ENCODE measurements around the gene ATP5F1B. TPM values are rescaled to one million over a fixed set of nuclear protein-coding genes. Genes with fewer than 3 reads are reported as not detected.

ATP5F1B gene
- total RNA-seq, 1 donor from 2014 or later = 405 TPM

DNA sequence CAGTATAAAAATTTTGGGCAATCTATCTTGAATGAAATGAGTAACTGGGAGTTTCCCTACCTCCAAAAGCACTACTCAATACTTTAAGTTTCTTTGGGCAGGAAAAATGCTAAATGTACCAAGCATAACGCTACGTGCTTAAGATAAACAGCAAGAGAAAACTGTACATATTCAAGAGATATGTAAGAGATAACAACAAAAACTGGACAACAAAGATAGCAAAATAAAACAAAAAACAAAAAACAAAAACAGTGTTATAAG lies 22.3 kb upstream of the ATP5F1B start:
- Histone ChIP-seq H3K9me3 (no peaks in the 10 kb centered on the region), H3K36me3 (peaks cover 0 to 87% of the 10 kb centered on the region in 2 donors), H3K4me3 (no peak overlapping the region), H3K27me3 (no peaks in the 10 kb centered on the region), H3K4me1 (peaks cover 7% of the 10 kb centered on the region), H3K27ac (no peak overlapping the region)
- no peak for DNase-seq (ENCODE audit: extremely low spot score in 2 of 2)
- TF ChIP-seq CTCF (IDR thresholded peaks at IDR 0.05) (no peak), POLR2A (IDR thresholded peaks at IDR 0.05) (no peak), POLR2AphosphoS5 (IDR thresholded peaks at IDR 0.05; ENCODE audit: insufficient read depth in 1 of 2, low read depth in 1 of 2) (no peak)
- intact Hi-C loops (cut with DNase I) = no loop called here

GRCh38 chr12:56661979-56662638 lies 16.3 kb upstream of the ATP5F1B start:
- Histone ChIP-seq H3K9me3 (no peaks in the 10 kb centered on the region), H3K27ac (no peak overlapping the region), H3K4me1 (no peaks in the 10 kb centered on the region), H3K36me3 (peaks cover 0 to 40% of the 10 kb centered on the region in 2 donors), H3K4me3 (no peak overlapping the region), H3K27me3 (no peaks in the 10 kb centered on the region)
- DNase-seq (ENCODE audit: extremely low spot score in 2 of 2) = no peak
- TF ChIP-seq POLR2AphosphoS5 (IDR thresholded peaks at IDR 0.05; ENCODE audit: insufficient read depth in 1 of 2, low read depth in 1 of 2) (no peak), CTCF (IDR thresholded peaks at IDR 0.05) (no peak), POLR2A (IDR thresholded peaks at IDR 0.05) (no peak)
- intact Hi-C loops (cut with DNase I) = no loop called here

- no peak for DNase-seq (ENCODE audit: extremely low spot score in 2 of 2)
- no peaks in the 10 kb centered on the region for H3K9me3 ChIP-seq
- H3K4me3 ChIP-seq = no peak overlapping the region
These were observed 15.8 kb upstream of the ATP5F1B start for GRCh38 chr12:56661560-56661959.

DNA sequence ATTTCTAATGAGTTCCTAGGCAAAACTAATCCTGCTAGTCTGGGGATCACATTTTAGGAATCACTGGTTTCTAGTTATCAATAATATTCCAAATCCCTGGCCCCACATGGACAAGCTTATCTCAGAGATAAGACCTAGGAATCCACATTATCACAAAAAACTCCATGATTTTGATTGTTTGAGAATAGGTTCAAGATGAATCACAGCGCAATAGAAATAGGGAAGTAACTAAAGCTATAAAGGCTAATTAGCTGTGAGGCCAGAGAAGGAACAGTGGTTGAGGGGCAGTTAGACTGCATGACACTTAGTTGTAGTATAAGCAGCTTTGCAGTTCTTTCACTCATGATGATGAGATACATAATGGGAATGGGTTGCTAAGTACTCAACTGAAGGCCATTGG lies 13.1 kb upstream of the ATP5F1B start:
- no peak overlapping the region for H3K4me3 ChIP-seq
- TF ChIP-seq POLR2A (IDR thresholded peaks at IDR 0.05) (no peak), CTCF (IDR thresholded peaks at IDR 0.05) (no peak), POLR2AphosphoS5 (IDR thresholded peaks at IDR 0.05; ENCODE audit: insufficient read depth in 1 of 2, low read depth in 1 of 2) (no peak)
- DNase-seq (ENCODE audit: extremely low spot score in 2 of 2) = no peak
- H3K4me1 ChIP-seq = no peaks in the 10 kb centered on the region
- H3K27ac ChIP-seq = no peak overlapping the region
- peaks cover 0 to 13% of the 10 kb centered on the region in 2 donors for H3K36me3 ChIP-seq
- no peaks in the 10 kb centered on the region for H3K27me3 ChIP-seq
- H3K9me3 ChIP-seq = no peaks in the 10 kb centered on the region
- intact Hi-C loops (cut with DNase I) = no loop called here

More at GRCh38 chr12:56661560-56661959, 15.8 kb upstream of the ATP5F1B start:
- Histone ChIP-seq H3K36me3 (peaks cover 0 to 35% of the 10 kb centered on the region in 2 donors), H3K27ac (no peak overlapping the region), H3K4me1 (no peaks in the 10 kb centered on the region), H3K27me3 (no peaks in the 10 kb centered on the region)
- intact Hi-C loops (cut with DNase I) = no loop called here
- TF ChIP-seq POLR2A (IDR thresholded peaks at IDR 0.05) = no peak
- no peak for TF ChIP-seq CTCF (IDR thresholded peaks at IDR 0.05)
- no peak for TF ChIP-seq POLR2AphosphoS5 (IDR thresholded peaks at IDR 0.05; ENCODE audit: insufficient read depth in 1 of 2, low read depth in 1 of 2)

Data from vagina (tissue), 2 donors.